Aorta (tissue), 5 donors: ENCODE measurements around the gene ICOSLG. TPM values are rescaled to one million over a fixed set of nuclear protein-coding genes. Genes with fewer than 3 reads are reported as not detected.
A peak's percentile ranks its signal among the peaks of the same experiment; 100 is the strongest.
"Not testable (repeated sequence)": the region's sequence is repeated elsewhere in the genome, so short reads cannot be mapped to it uniquely, and the experiment has no call there.

Experiments
- ATAC-seq: fragments of 200-7000 bp; cut with Tn5 transposase; one replicate; pipeline ENCODE4 v1.9.1; 2022; ENCODE audit warnings: moderate library complexity; ENCODE audit not compliant: low FRiP score
- DNase-seq, 2 donors: peaks; one replicate each; pipeline ENCODE4 v3.0.0-alpha.2; 2020
- H3K27ac ChIP-seq, 2 donors: one replicate each; pipeline ENCODE4 v1.5.1; 2013; ENCODE audit warnings: low read length in 2 of 2, mild to moderate bottlenecking in 2 of 2, moderate library complexity in 2 of 2, control low read depth in 1 of 2, inconsistent platforms in 1 of 2, low read depth in 1 of 2
- H3K27me3 ChIP-seq, 2 donors: one replicate each; pipeline ENCODE4 v1.6.1; 2013; ENCODE audit warnings: control low read depth in 1 of 2, low read length in 1 of 2, mild to moderate bottlenecking in 1 of 2, moderate library complexity in 1 of 2; ENCODE audit not compliant: insufficient read depth in 2 of 2, control insufficient read depth in 1 of 2
- H3K36me3 ChIP-seq, 2 donors: one replicate each; pipeline ENCODE4 v1.6.1; 2013; ENCODE audit warnings: control low read depth in 1 of 2, low read length in 1 of 2, mild to moderate bottlenecking in 1 of 2; ENCODE audit not compliant: insufficient read depth in 2 of 2, control insufficient read depth in 1 of 2
- H3K4me1 ChIP-seq, 2 donors: one replicate each; pipeline ENCODE4 v1.6.1; 2013; ENCODE audit warnings: low read length in 2 of 2, control low read depth in 1 of 2, mild to moderate bottlenecking in 1 of 2, moderate library complexity in 1 of 2; ENCODE audit not compliant: insufficient read depth in 2 of 2, control insufficient read depth in 1 of 2
- H3K4me3 ChIP-seq, 2 donors: one replicate each; pipeline ENCODE4 v1.5.1; 2013; ENCODE audit warnings: low read length in 2 of 2, control low read depth in 1 of 2, mild to moderate bottlenecking in 1 of 2
- H3K9me3 ChIP-seq: one replicate; pipeline ENCODE4 v1.6.1; 2013; ENCODE audit warnings: mild to moderate bottlenecking, low read length; ENCODE audit not compliant: control insufficient read depth
- WGBS, 2 donors: extraction: QIAGEN DNeasy Blood & Tissue Kit; methylation state at CpG; one replicate each; pipeline ENCODE4 v1.1.7; 2013; 5-methylcytosine and 5-hydroxymethylcytosine counted together
- intact Hi-C, 2 donors: fragments of 100-400 bp; cut with DNase I; formaldehyde crosslinking; loops; one replicate each; pipeline versions ENCODE4 v1.14.2 to v1.15.0; 2022
- polyA plus RNA-seq, 2 donors: library from polyadenylated mRNA; stranded (reverse); fragments of 200-250 nt; gene quantifications; one replicate each; pipeline ENCODE4 v1.2.3, GENCODE V29; 2013
- total RNA-seq, 2 donors: library from RNA; stranded (reverse); fragmentation: NEBNext Ultra II Directional; extraction: Animal tissue kit (Norgen Biotek cat#: 25700); gene quantifications; one replicate each; pipeline ENCODE4 v1.2.1, GENCODE V29; 2021
- donor health status: healthy with polysubstance abuse.
- donor health status: Bipolar disorder and iron deficiency.
- donor health status: DM: no; HTN: no; CAD: no.
- donor health status: DM: no; HTN: no; CAD: no.
- donor health status: DM: yes; HTN: yes; CAD: no.

ICOSLG gene
- total and polyA plus RNA-seq, 4 donors, result 0.56 to 3.9 (median 1.9) TPM

GRCh38 chr21:44211978-44212377 is 28.8 kb downstream of the ICOSLG start:
- H3K36me3 ChIP-seq, H3K27me3 ChIP-seq, H3K4me1 ChIP-seq, DNase-seq, H3K4me3 ChIP-seq, H3K9me3 ChIP-seq, ATAC-seq, H3K27ac ChIP-seq, intact Hi-C loops: not testable (repeated sequence)
- WGBS, 2 donors, result 92% methylated on average over 2 of the region's 2 CpGs; no CpG with 5 or more reads in 1 of the 2 donors

- H3K27ac ChIP-seq, H3K4me3 ChIP-seq, H3K27me3 ChIP-seq, intact Hi-C loops, H3K9me3 ChIP-seq, H3K36me3 ChIP-seq, ATAC-seq, DNase-seq, H3K4me1 ChIP-seq: not testable (repeated sequence)
- 97% methylated on average over 2 of the region's 3 CpGs; no CpG with 5 or more reads in 1 of the 2 donors for WGBS, 2 donors
Measured at GRCh38 chr21:44211574-44211973, 29.2 kb downstream of the ICOSLG start.

GRCh38 chr21:44207860-44208646 is 32.7 kb downstream of the ICOSLG start:
- 45% methylated on average over 11 of the region's 15 CpGs; no CpG with 5 or more reads in 1 of the 2 donors for WGBS, 2 donors
- H3K27me3 ChIP-seq, H3K27ac ChIP-seq, H3K4me3 ChIP-seq, H3K4me1 ChIP-seq, intact Hi-C loops, H3K9me3 ChIP-seq, H3K36me3 ChIP-seq: not testable (repeated sequence)
- DNase-seq, result peak in 1 of 2 donors; percentile 43
- ATAC-seq, result peak; percentile 38

- ATAC-seq, H3K9me3 ChIP-seq, intact Hi-C loops, H3K4me3 ChIP-seq, H3K27me3 ChIP-seq, H3K36me3 ChIP-seq, DNase-seq, H3K27ac ChIP-seq, H3K4me1 ChIP-seq: not testable (repeated sequence)
- WGBS, 2 donors, result no CpG with 5 or more reads among the region's 33 CpGs
Measured at GRCh38 chr21:44206698-44207676, 33.8 kb downstream of the ICOSLG start.

- H3K36me3 ChIP-seq, H3K27me3 ChIP-seq, H3K4me3 ChIP-seq, ATAC-seq, H3K4me1 ChIP-seq, H3K9me3 ChIP-seq, H3K27ac ChIP-seq, DNase-seq, intact Hi-C loops: not testable (repeated sequence)
- WGBS, 2 donors, result no CpG with 5 or more reads among the region's 24 CpGs
Measured at GRCh38 chr21:44206187-44206586, 34.6 kb downstream of the ICOSLG start.

- H3K27me3 ChIP-seq, ATAC-seq, H3K4me3 ChIP-seq, H3K4me1 ChIP-seq, H3K27ac ChIP-seq, DNase-seq, H3K36me3 ChIP-seq, intact Hi-C loops, H3K9me3 ChIP-seq: not testable (repeated sequence)
- WGBS, 2 donors, result no CpG with 5 or more reads among the region's 30 CpGs
Measured at GRCh38 chr21:44202590-44203299, 38.0 kb downstream of the ICOSLG start.

- DNase-seq, result peak in 1 of 2 donors; percentile 33
- H3K9me3 ChIP-seq, intact Hi-C loops, H3K4me1 ChIP-seq, ATAC-seq, H3K27me3 ChIP-seq, H3K4me3 ChIP-seq, H3K36me3 ChIP-seq, H3K27ac ChIP-seq: not testable (repeated sequence)
- WGBS, 2 donors, result 89 to 90% methylated on average over 10 to 11 of the region's 11 CpGs
Measured at GRCh38 chr21:44199997-44200396, 40.7 kb downstream of the ICOSLG start.

- Histone ChIP-seq H3K4me1 (no peaks in the 10 kb centered on the region), H3K9me3 (no peaks in the 10 kb centered on the region), H3K36me3 (no peaks in the 10 kb centered on the region), H3K4me3 (no peak overlapping the region), H3K27me3 (no peaks in the 10 kb centered on the region), H3K27ac (no peak overlapping the region)
- intact Hi-C loops, result no loop called here
- peak in 1 of 2 donors; percentile 31 for DNase-seq
- no peak for ATAC-seq
- WGBS, 2 donors, result 69 to 74% methylated on average over 15 of the region's 15 CpGs
Measured at GRCh38 chr21:44199448-44199847, 41.3 kb downstream of the ICOSLG start.
